G401.6 (cell line): ENCODE results near the gene CYTH3.
A peak's percentile ranks its signal among the peaks of the same experiment; 100 is the strongest.
"Not testable (repeated sequence)": the region's sequence is repeated elsewhere in the genome, so short reads cannot be mapped to it uniquely, and the experiment has no call there.

Experiments used
- FAIRE-seq: peaks from 2 replicates; lab custom pipeline; 2012; peaks lifted over from hg19 to GRCh38; lab: Jason Lieb, UNC

CYTH3 gene

DNA sequence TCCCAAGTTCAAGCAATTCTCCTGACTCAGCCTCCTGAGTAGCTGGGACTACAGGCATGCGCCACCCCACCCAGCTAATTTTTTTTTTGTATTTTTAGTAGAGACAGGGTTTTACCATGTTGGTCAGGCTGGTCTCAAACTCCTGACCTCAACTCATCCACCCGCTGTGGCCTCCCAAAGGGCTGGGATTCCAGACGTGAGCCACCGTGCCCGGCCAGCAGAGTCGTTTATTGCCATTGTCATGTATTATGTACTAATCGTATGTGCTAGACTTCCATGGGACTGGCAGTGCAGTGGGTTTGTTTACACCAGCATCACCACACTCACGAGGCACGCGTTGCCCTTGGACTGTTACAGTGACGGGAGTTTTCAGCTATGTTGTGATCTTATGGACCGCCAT is 120.9 kb downstream of the CYTH3 start:
- FAIRE-seq, result not testable (repeated sequence)

DNA sequence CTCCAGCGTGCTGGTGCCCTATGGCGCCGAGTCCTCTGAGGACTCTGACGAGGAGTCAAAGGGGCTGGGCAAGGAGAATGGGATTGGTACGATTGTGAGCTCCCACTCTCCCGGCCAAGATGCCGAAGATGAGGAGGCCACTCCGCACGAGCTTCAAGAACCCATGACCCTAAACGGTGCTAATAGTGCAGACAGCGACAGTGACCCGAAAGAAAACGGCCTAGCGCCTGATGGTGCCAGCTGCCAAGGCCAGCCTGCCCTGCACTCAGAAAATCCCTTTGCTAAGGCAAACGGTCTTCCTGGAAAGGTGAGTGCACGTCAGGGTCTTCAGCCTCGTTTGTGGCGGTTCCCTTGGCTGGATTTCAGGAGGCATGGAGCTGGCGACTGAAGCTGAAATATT is 122.4 kb downstream of the CYTH3 start:
- FAIRE-seq, result no peak

DNA sequence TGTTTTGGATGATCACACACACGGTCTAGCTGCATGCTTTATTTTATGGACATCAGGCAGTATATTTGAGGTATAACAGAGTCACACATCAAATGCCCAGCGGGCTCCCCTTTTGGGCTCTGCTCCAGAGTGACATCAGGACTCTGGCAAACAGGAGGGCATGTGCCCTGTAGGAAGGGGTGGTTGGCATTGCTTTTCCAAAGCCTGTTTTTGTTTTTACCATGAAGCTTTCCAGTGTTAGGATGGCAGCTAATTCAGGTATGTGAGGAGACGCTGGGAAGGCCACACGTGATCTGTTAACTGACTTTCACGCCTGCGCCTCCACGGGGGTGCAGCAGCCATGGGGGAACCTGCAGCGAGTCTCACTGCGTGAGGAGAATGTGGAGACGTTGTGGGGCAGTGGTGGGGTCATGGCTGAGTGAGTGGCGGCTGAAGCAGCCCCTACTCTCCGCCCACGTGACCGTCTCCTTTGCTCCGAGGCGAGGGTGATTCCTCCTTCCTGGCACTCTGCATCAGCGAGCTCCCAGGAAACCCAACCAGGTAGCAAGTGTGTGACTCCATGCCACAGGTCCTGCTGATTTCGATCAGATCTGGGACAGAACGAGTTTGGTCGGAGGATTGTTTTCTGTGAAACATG is 123.6 kb downstream of the CYTH3 start:
- FAIRE-seq, result no peak

DNA sequence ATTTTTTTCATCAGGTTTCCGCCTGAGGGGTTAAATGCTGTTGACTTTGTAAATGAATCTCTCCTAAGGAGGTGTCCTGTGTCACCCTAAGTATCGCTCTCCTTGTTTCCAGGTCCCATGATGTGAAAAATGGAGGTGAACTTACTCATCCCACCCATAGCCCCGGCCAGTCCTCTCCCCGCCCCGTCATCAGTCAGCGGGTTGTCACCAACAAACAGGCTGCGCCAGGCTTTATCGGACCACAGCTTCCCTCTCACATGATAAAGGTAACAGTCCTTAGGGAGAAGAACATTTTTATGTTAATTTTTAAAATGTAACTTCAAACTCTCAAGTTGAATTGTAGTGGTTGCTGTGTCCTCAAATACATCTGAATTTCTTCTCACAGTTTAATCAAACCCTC is 124.8 kb downstream of the CYTH3 start:
- no peak for FAIRE-seq

DNA sequence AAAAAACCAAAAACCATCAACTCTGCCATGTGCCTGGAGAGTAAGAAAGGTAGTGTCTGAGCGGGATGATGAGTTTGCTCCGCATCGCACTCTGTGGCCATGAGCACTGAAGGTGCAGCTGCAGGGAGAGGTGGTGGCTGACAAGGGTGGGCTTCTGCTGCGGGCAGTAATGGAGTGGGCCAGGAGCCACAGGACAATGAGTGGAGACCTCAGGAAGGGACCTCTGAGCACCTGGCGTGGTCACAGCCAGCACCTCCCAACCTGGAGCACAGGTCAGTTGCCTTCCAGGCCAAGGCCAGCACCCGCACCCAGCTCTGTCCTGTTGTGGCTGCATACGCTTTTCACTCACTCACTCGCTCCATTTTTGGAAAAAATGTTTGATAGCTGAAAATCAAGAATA is 125.8 kb downstream of the CYTH3 start:
- no peak for FAIRE-seq

DNA sequence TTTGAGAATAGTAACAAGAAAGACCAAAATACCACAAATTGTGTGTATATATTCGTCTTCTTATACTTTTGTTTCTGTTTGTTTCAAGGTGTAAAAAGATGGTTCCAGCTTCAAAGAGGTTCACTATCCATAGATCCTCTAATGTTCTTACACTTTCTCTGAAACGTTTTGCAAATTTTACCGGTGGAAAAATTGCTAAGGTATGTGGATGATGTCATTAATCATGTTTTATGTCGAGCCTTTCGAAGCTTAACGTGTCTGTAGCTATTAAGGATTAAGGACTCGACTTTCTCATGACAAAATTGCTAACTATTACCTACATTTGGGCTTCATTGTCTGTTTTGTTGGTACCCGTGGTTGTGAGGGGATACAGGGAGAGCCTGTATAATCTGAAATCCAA is 128.4 kb downstream of the CYTH3 start:
- FAIRE-seq, result no peak

GRCh38 chr7:6142871-6143380 is 129.5 kb downstream of the CYTH3 start:
- no peak for FAIRE-seq

- FAIRE-seq, result no peak
Observed at GRCh38 chr7:6139189-6139996, 133.0 kb downstream of the CYTH3 start.

GRCh38 chr7:6136475-6136874 is 135.9 kb downstream of the CYTH3 start:
- FAIRE-seq, result peak; percentile 86

- no peak for FAIRE-seq
Observed at GRCh38 chr7:6133249-6133648, 139.2 kb downstream of the CYTH3 start.

DNA sequence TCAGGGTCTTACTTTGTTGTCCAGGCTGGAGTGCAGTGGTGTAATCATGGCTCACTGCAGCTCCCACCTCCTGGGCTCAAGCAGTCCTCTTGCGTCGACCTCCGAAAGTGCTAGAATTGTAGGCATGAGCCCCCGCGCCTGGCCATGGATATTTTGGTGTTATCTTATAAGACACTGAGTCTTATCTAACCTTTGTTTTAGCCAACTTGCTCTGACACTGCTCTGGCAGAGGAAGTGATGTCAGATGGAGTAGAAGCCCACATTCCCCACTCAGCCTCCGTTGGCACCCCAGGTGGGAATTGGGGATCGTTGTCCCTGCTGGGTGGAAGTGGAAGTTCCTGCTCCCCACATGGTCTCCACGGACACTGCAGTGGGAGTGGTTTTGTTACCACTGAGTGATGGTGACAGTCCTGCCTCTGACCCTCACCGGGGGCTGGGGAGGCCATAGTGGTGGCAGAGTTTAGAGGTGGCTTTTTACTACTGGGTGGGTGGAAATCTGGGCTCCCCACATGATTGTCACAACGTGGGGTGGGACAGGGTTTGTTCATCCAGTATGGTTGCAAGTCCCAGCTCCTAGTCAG is 142.3 kb downstream of the CYTH3 start:
- FAIRE-seq, result no peak

DNA sequence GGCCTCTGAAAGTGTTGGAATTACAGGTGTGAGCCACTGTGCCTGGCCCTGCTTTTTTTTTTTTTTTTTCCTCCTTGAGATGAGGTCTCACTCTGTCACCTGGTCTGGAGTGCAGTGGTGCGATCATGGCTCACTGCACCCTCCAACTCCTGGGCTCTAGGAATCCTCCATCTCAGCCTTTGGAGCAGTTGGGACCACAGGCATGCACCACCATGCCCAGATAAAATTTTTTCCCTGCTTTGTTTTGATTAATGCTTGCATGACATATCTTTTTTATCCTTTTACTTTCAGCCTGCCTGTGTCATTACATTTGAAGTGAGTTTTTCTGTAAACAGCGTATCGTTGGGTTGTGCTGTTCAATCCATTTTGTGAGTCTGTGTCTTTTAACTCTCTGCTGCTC is 144.2 kb downstream of the CYTH3 start:
- no peak for FAIRE-seq

GRCh38 chr7:6127110-6127490 is 145.3 kb downstream of the CYTH3 start:
- FAIRE-seq, result no peak

DNA sequence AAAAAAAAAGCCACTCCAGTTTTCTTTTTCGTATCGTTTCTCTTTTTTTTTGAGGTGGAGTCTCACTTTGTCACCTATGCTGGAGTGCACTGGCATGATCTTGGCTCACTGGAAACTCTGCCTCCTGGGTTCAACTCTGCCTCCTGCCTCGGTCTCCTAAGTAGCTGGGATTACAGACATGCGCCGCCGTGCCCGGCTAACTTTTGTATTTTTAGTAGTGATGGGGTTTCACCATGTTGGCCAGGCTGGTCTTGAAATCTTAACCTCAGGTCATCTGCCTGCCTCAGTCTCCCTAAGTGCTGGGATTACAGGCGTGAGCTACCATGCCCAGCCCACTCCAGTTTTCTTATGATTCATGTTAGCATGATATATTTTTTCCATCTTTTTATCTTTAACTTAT is 148.6 kb downstream of the CYTH3 start:
- no peak for FAIRE-seq

DNA sequence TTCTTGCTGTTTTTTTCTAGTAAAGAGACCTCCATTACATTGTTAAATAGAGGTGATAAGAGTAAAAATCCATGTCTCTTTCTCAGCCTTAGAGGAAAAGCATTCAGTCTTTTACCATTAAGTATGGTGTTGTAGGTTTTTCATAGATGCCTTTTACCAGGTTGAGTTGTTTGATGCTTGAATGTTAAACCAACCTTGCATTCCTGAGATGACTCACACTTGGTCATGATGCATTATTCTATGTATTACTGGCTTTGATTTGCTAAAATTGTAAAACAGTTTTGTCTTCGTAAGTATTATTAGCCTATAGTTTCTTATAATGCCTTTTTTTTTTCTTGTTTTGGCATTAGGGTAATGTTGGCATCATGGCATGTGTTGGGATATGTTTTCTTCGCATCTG is 151.3 kb downstream of the CYTH3 start:
- FAIRE-seq, result peak; percentile 3

GRCh38 chr7:6117533-6117932 is 154.9 kb downstream of the CYTH3 start:
- FAIRE-seq, result peak; percentile 25

DNA sequence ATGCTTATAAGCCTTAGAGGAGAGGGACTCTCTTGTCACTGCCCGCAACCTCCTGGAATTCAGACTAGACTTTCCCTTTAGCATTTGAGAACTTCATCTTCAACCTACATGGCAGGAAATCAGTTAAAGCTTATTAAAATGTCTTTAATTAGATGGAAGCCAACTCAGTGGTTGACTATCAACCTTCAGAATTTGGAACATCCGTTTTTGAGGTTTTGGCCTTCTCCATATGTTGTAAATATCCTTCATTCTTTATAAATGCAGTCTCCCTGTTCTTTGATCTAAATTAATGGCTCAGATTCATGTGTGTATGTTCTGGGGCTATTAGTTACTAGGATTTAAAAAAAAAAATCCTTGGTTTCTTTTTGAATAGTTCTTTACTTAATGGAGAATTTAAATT is 156.2 kb downstream of the CYTH3 start:
- no peak for FAIRE-seq
